HepG2 (cell line): Measurements from ENCODE around the gene MBD3L5. TPM values are rescaled to one million over a fixed set of nuclear protein-coding genes. Genes with fewer than 3 reads are reported as not detected.

Experiments
- SP2 ChIP-seq: sonication (generic); formaldehyde crosslinking; IDR thresholded peaks from 2 replicates; pipeline ENCODE4 v1.5.1; 2020; ENCODE audit warnings: mild to moderate bottlenecking, missing genetic modification reagents
- TRIM24 ChIP-seq: sonication (generic); formaldehyde crosslinking; IDR thresholded peaks from 2 replicates; pipeline ENCODE4 v1.8.0; 2022; ENCODE audit warnings: mild to moderate bottlenecking, missing genetic modification reagents
- U2AF2 ChIP-seq: fragments of 200-400 bp; formaldehyde crosslinking; IDR thresholded peaks from 2 replicates; pipeline ENCODE4 v1.6.1; 2017; ENCODE audit warnings: low read depth, mild to moderate bottlenecking, low read length
- ZNF263 ChIP-seq: sonication (generic); formaldehyde crosslinking; IDR thresholded peaks from 2 replicates; pipeline ENCODE4 v1.4.0; 2020; ENCODE audit warnings: missing genetic modification reagents
- ZNF3 ChIP-seq: IDR thresholded peaks from 2 replicates; pipeline ENCODE4 v1.7.0; 2017; ENCODE audit warnings: inconsistent platforms
- ZNF331 ChIP-seq: sonication (generic); formaldehyde crosslinking; IDR thresholded peaks from 2 replicates; pipeline ENCODE4 v1.4.0; 2020; ENCODE audit warnings: missing genetic modification reagents
- ZNF333 ChIP-seq: sonication (generic); formaldehyde crosslinking; IDR thresholded peaks from 2 replicates; pipeline ENCODE4 v1.4.0; 2020; ENCODE audit warnings: mild to moderate bottlenecking, missing genetic modification reagents, borderline replicate concordance
- ZNF530 ChIP-seq: sonication (generic); formaldehyde crosslinking; IDR thresholded peaks from 2 replicates; pipeline ENCODE4 v1.5.0; 2020; ENCODE audit warnings: low read depth, mild to moderate bottlenecking, missing genetic modification reagents
- ZNF563 ChIP-seq: sonication (generic); formaldehyde crosslinking; IDR thresholded peaks from 2 replicates; pipeline ENCODE4 v1.8.0; 2022; ENCODE audit warnings: mild to moderate bottlenecking, moderate library complexity, missing genetic modification reagents
- ZNF607 ChIP-seq: sonication (generic); formaldehyde crosslinking; IDR thresholded peaks from 2 replicates; pipeline ENCODE4 v1.5.1; 2020; ENCODE audit warnings: missing genetic modification reagents, mild to moderate bottlenecking, borderline replicate concordance
- ZNF614 ChIP-seq: IDR thresholded peaks from 2 replicates; pipeline ENCODE4 v1.6.1; 2018; ENCODE audit warnings: missing biosample characterization, missing genetic modification reagents, inconsistent platforms, borderline replicate concordance
- ZNF75D ChIP-seq: sonication (generic); formaldehyde crosslinking; IDR thresholded peaks from 2 replicates; pipeline ENCODE4 v1.8.1; 2023; ENCODE audit warnings: missing genetic modification reagents, mild to moderate bottlenecking, borderline replicate concordance
- polyA plus RNA-seq, 8 experiments: library from polyadenylated mRNA; depleted of rRNA in 3 of 8; stranded (reverse) in 7 of 8; unstranded in 1 of 8; fragments of >200 nt; fragmentation: Illumina TruSeq in 4 of 8; extraction: Trizol in 4 of 8; gene quantifications; 2 replicates each; pipeline versions ENCODE4 v1.2.1 to v1.2.3, GENCODE V29; 2011 to 2016; ENCODE audit warnings: low read depth in 4 of 8, missing spikeins in 1 of 8, mixed read lengths in 1 of 8; ENCODE audit not compliant: insufficient read depth in 1 of 8
- total RNA-seq, 5 experiments: library from RNA; depleted of rRNA; stranded (reverse); fragments of >200 nt; fragmentation: Illumina TruSeq; extraction: Trizol; gene quantifications; 2 replicates each; pipeline ENCODE4 v1.2.3, GENCODE V29; 2016; ENCODE audit warnings: low read depth in 1 of 5
- TF ChIP-seq, protein P1 (sequence below): sonication (generic); formaldehyde crosslinking; IDR thresholded peaks from 2 replicates; pipeline ENCODE4 v1.5.1; 2020; ENCODE audit warnings: mild to moderate bottlenecking, moderate library complexity, missing genetic modification reagents
- TF ChIP-seq, protein P2 (sequence below): sonication (generic); formaldehyde crosslinking; IDR thresholded peaks from 2 replicates; pipeline ENCODE4 v1.4.0; 2020; ENCODE audit warnings: mild to moderate bottlenecking, missing genetic modification reagents
- TF ChIP-seq, protein P3 (sequence below): sonication (generic); formaldehyde crosslinking; IDR thresholded peaks from 2 replicates; pipeline ENCODE4 v1.5.0; 2020; ENCODE audit warnings: missing genetic modification reagents
- TF ChIP-seq, protein P4 (sequence below): sonication (generic); formaldehyde crosslinking; IDR thresholded peaks from 2 replicates; pipeline ENCODE4 v1.8.0; 2023; ENCODE audit warnings: mild to moderate bottlenecking, missing genetic modification reagents
- TF ChIP-seq, protein P5 (sequence below): sonication (generic); formaldehyde crosslinking; IDR thresholded peaks from 2 replicates; pipeline ENCODE4 v1.4.0; 2020; ENCODE audit warnings: missing genetic modification reagents
- TF ChIP-seq, protein P6 (sequence below): sonication (generic); formaldehyde crosslinking; IDR thresholded peaks from 2 replicates; pipeline ENCODE4 v1.4.0; 2020; ENCODE audit warnings: missing genetic modification reagents

The MBD3L5 gene
- total and polyA plus RNA-seq, 2 of the 13 experiments (the other 11 are each of a cell fraction or from before 2014, with no cell fraction given): not detected

DNA sequence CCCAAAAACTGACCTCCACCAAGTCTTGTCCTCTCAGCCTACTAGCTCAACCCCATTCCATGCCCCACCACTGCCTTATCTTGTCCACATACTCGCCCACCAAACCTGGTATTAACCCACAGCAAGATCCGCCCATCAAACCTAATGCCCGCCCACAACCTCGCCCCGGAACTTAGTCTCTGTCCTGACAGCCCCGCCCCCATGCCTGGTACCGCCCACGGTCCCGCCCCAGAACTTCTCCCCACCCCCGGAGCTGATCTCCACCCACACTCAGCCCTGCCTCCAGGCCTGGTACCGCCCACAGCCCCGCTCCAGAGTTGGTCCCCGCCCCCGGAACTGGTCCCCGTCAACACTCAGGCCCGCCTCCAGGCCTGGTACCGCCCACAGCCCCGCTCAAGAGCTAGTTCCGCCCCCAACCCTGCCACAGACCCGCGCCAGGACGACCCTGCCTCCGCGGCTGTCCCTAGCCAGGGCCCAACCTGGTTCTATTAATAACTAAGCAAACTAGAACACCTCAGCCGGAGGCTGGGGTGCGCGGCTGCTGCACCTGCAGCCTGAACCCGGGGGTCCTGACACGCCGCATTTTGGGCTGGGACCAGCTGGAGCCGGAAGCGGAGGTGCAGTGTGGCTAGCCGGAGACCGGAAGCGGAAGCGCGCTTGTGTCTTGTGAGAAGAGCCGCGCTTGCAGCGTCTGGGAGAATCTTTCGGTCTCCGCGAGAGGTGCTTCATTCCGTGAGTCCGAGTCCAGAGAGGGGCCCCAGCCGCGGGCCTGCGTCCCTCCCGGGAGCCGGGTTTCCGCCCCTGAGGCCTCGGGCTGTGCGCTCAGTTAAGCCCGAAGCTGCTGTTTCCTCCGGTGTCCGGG lies 38.9 kb downstream of the MBD3L5 start, which contains the start of gene ZNF557 (continued):
- TF ChIP-seq, protein P1, sequence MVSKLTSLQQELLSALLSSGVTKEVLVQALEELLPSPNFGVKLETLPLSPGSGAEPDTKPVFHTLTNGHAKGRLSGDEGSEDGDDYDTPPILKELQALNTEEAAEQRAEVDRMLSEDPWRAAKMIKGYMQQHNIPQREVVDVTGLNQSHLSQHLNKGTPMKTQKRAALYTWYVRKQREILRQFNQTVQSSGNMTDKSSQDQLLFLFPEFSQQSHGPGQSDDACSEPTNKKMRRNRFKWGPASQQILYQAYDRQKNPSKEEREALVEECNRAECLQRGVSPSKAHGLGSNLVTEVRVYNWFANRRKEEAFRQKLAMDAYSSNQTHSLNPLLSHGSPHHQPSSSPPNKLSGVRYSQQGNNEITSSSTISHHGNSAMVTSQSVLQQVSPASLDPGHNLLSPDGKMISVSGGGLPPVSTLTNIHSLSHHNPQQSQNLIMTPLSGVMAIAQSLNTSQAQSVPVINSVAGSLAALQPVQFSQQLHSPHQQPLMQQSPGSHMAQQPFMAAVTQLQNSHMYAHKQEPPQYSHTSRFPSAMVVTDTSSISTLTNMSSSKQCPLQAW (CRISPR knock-in tag): peak; percentile 83
- TF ChIP-seq TRIM24 (CRISPR knock-in tag) (no peak), ZNF563 (CRISPR knock-in tag) (peak; percentile 81; the same call in 1 of the 2 replicates), ZNF614 (CRISPR knock-in tag) (no peak), ZNF75D (CRISPR knock-in tag) (no peak), ZNF607 (CRISPR knock-in tag) (0 out of 2 replicates have a peak, but pooled peaks have one; percentile 27), ZNF333 (no peak), ZNF331 (CRISPR knock-in tag) (peak; percentile 30; the same call in 1 of the 2 replicates), ZNF3 (no peak), SP2 (CRISPR knock-in tag) (peak; percentile 75), U2AF2 (no peak), ZNF263 (CRISPR knock-in tag) (no peak), ZNF530 (CRISPR knock-in tag) (no peak)
- TF ChIP-seq, protein P2, sequence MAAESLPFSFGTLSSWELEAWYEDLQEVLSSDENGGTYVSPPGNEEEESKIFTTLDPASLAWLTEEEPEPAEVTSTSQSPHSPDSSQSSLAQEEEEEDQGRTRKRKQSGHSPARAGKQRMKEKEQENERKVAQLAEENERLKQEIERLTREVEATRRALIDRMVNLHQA (CRISPR knock-in tag): no peak
- TF ChIP-seq, protein P3, sequence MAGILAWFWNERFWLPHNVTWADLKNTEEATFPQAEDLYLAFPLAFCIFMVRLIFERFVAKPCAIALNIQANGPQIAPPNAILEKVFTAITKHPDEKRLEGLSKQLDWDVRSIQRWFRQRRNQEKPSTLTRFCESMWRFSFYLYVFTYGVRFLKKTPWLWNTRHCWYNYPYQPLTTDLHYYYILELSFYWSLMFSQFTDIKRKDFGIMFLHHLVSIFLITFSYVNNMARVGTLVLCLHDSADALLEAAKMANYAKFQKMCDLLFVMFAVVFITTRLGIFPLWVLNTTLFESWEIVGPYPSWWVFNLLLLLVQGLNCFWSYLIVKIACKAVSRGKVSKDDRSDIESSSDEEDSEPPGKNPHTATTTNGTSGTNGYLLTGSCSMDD (CRISPR knock-in tag): no peak
- TF ChIP-seq, protein P4, sequence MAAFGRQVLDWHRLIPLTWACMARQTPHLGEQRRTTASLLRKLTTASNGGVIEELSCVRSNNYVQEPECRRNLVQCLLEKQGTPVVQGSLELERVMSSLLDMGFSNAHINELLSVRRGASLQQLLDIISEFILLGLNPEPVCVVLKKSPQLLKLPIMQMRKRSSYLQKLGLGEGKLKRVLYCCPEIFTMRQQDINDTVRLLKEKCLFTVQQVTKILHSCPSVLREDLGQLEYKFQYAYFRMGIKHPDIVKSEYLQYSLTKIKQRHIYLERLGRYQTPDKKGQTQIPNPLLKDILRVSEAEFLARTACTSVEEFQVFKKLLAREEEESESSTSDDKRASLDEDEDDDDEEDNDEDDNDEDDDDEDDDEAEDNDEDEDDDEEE: 0 out of 2 replicates have a peak, but pooled peaks have one; percentile 12
- TF ChIP-seq, protein P5, sequence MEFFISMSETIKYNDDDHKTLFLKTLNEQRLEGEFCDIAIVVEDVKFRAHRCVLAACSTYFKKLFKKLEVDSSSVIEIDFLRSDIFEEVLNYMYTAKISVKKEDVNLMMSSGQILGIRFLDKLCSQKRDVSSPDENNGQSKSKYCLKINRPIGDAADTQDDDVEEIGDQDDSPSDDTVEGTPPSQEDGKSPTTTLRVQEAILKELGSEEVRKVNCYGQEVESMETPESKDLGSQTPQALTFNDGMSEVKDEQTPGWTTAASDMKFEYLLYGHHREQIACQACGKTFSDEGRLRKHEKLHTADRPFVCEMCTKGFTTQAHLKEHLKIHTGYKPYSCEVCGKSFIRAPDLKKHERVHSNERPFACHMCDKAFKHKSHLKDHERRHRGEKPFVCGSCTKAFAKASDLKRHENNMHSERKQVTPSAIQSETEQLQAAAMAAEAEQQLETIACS: no peak
- TF ChIP-seq, protein P6, sequence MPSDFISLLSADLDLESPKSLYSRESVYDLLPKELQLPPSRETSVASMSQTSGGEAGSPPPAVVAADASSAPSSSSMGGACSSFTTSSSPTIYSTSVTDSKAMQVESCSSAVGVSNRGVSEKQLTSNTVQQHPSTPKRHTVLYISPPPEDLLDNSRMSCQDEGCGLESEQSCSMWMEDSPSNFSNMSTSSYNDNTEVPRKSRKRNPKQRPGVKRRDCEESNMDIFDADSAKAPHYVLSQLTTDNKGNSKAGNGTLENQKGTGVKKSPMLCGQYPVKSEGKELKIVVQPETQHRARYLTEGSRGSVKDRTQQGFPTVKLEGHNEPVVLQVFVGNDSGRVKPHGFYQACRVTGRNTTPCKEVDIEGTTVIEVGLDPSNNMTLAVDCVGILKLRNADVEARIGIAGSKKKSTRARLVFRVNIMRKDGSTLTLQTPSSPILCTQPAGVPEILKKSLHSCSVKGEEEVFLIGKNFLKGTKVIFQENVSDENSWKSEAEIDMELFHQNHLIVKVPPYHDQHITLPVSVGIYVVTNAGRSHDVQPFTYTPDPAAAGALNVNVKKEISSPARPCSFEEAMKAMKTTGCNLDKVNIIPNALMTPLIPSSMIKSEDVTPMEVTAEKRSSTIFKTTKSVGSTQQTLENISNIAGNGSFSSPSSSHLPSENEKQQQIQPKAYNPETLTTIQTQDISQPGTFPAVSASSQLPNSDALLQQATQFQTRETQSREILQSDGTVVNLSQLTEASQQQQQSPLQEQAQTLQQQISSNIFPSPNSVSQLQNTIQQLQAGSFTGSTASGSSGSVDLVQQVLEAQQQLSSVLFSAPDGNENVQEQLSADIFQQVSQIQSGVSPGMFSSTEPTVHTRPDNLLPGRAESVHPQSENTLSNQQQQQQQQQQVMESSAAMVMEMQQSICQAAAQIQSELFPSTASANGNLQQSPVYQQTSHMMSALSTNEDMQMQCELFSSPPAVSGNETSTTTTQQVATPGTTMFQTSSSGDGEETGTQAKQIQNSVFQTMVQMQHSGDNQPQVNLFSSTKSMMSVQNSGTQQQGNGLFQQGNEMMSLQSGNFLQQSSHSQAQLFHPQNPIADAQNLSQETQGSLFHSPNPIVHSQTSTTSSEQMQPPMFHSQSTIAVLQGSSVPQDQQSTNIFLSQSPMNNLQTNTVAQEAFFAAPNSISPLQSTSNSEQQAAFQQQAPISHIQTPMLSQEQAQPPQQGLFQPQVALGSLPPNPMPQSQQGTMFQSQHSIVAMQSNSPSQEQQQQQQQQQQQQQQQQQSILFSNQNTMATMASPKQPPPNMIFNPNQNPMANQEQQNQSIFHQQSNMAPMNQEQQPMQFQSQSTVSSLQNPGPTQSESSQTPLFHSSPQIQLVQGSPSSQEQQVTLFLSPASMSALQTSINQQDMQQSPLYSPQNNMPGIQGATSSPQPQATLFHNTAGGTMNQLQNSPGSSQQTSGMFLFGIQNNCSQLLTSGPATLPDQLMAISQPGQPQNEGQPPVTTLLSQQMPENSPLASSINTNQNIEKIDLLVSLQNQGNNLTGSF (CRISPR knock-in tag): no peak
